ENCODE results near the gene TAAR5.

GRCh38 chr6:132568611-132569010, 20.9 kb downstream of the TAAR5 start:
- TF ChIP-seq CTCF (IDR thresholded peaks at IDR 0.05; ENCODE audit: low read length) (no peak), EZH2 (optimal IDR thresholded peaks at IDR 0.05; ENCODE audit: low read depth, low read length) (no peak), EZH2phosphoT487 (IDR thresholded peaks at IDR 0.05; ENCODE audit: low read length) (no peak)
